ENCODE data around the gene ANKRD12.

Gene ANKRD12

GRCh38 chr18:9234528-9234927, 97.9 kb downstream of the ANKRD12 start:
- TF ChIP-seq EZH2phosphoT487 (conservative IDR thresholded peaks at IDR 0.05; ENCODE audit: low read length) (no peak), CTCF (IDR thresholded peaks at IDR 0.05; ENCODE audit: insufficient read depth, low read length, poor library complexity, severe bottlenecking) (no peak)
- no peaks in the 10 kb centered on the region for H4K20me1 ChIP-seq (ENCODE audit: low read depth, low read length)
- H3K36me3 ChIP-seq (ENCODE audit: low read length) = peaks cover 7% of the 10 kb centered on the region; the same call in 1 of the 2 replicates
- peaks cover 5% of the 10 kb centered on the region; the same call in 1 of the 2 replicates for H3K79me2 ChIP-seq (ENCODE audit: insufficient read depth, low read length)
- H3K4me2 ChIP-seq (ENCODE audit: low read depth, low read length, poor library complexity, severe bottlenecking) = no peak overlapping the region
- H3K27me3 ChIP-seq (ENCODE audit: low read length) = no peaks in the 10 kb centered on the region
- no peak overlapping the region for H3K27ac ChIP-seq (ENCODE audit: low read depth, low read length)
- no peaks in the 10 kb centered on the region for H3K9me2 ChIP-seq (replicated peaks; ENCODE audit: insufficient read depth, low read length)
- no peak overlapping the region for H3K4me3 ChIP-seq (ENCODE audit: insufficient read depth, low read length, poor library complexity, severe bottlenecking)
- no peak overlapping the region for H3K9ac ChIP-seq (ENCODE audit: low read length)
- H2AFZ ChIP-seq (ENCODE audit: low read depth, low read length, severe bottlenecking) = no peak overlapping the region
- no peaks in the 10 kb centered on the region for H3K9me3 ChIP-seq (ENCODE audit: insufficient read depth, low read length)
- H3F3A ChIP-seq (ENCODE audit: insufficient read depth) = no peaks in the 10 kb centered on the region

- TF ChIP-seq CTCF (IDR thresholded peaks at IDR 0.05; ENCODE audit: insufficient read depth, low read length, poor library complexity, severe bottlenecking) = no peak
- TF ChIP-seq EZH2phosphoT487 (conservative IDR thresholded peaks at IDR 0.05; ENCODE audit: low read length) = no peak
- 0 out of 2 replicates have a peak, but pooled peaks cover 2% of the 10 kb centered on the region for H3K79me2 ChIP-seq (ENCODE audit: insufficient read depth, low read length)
- no peak overlapping the region for H2AFZ ChIP-seq (ENCODE audit: low read depth, low read length, severe bottlenecking)
- H3F3A ChIP-seq (ENCODE audit: insufficient read depth) = no peaks in the 10 kb centered on the region
- H4K20me1 ChIP-seq (ENCODE audit: low read depth, low read length) = no peaks in the 10 kb centered on the region
- no peak overlapping the region for H3K27ac ChIP-seq (ENCODE audit: low read depth, low read length)
- H3K4me3 ChIP-seq (ENCODE audit: insufficient read depth, low read length, poor library complexity, severe bottlenecking) = no peak overlapping the region
- H3K9me2 ChIP-seq (replicated peaks; ENCODE audit: insufficient read depth, low read length) = no peaks in the 10 kb centered on the region
- H3K9me3 ChIP-seq (ENCODE audit: insufficient read depth, low read length) = no peaks in the 10 kb centered on the region
- H3K36me3 ChIP-seq (ENCODE audit: low read length) = 0 out of 2 replicates have a peak, but pooled peaks cover 8% of the 10 kb centered on the region
- H3K9ac ChIP-seq (ENCODE audit: low read length) = no peak overlapping the region
- no peaks in the 10 kb centered on the region for H3K27me3 ChIP-seq (ENCODE audit: low read length)
- H3K4me2 ChIP-seq (ENCODE audit: low read depth, low read length, poor library complexity, severe bottlenecking) = no peak overlapping the region
These were observed 101.4 kb downstream of the ANKRD12 start for GRCh38 chr18:9237981-9238380.

GRCh38 chr18:9239720-9240119, 103.1 kb downstream of the ANKRD12 start:
- Histone ChIP-seq H3F3A (ENCODE audit: insufficient read depth) (no peaks in the 10 kb centered on the region), H3K27ac (ENCODE audit: low read depth, low read length) (no peak overlapping the region), H4K20me1 (ENCODE audit: low read depth, low read length) (no peaks in the 10 kb centered on the region), H3K4me3 (ENCODE audit: insufficient read depth, low read length, poor library complexity, severe bottlenecking) (no peak overlapping the region), H3K9ac (ENCODE audit: low read length) (no peak overlapping the region), H2AFZ (ENCODE audit: low read depth, low read length, severe bottlenecking) (no peak overlapping the region), H3K9me2 (replicated peaks; ENCODE audit: insufficient read depth, low read length) (no peaks in the 10 kb centered on the region), H3K27me3 (ENCODE audit: low read length) (no peaks in the 10 kb centered on the region), H3K9me3 (ENCODE audit: insufficient read depth, low read length) (no peaks in the 10 kb centered on the region), H3K79me2 (ENCODE audit: insufficient read depth, low read length) (no peaks in the 10 kb centered on the region), H3K36me3 (ENCODE audit: low read length) (0 out of 2 replicates have a peak, but pooled peaks cover 8% of the 10 kb centered on the region), H3K4me2 (ENCODE audit: low read depth, low read length, poor library complexity, severe bottlenecking) (no peak overlapping the region)
- TF ChIP-seq EZH2phosphoT487 (conservative IDR thresholded peaks at IDR 0.05; ENCODE audit: low read length) (no peak), CTCF (IDR thresholded peaks at IDR 0.05; ENCODE audit: insufficient read depth, low read length, poor library complexity, severe bottlenecking) (no peak)
